ENCODE data around the gene GPR15LG. TPM values are rescaled to one million over a fixed set of nuclear protein-coding genes. Genes with fewer than 3 reads are reported as not detected.

The GPR15LG gene
- not detected in 2 replicates for total RNA-seq

DNA sequence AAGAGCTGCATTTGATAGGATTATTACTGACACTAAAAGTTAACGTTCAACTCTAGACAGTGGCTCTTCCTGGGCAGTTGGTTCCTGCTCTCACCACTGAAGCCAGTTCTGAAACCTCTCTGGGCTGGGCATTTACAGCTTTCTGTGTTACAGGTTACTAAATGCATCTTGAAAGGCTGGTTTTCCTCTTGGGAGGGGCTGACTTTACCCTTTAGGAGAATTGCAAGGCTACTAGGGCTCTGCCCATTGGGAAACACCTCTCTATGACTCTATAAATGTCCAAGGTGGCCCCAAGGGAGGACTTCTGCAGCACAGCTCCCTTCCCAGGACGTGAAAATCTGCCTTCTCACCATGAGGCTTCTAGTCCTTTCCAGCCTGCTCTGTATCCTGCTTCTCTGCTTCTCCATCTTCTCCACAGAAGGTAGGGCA, at the start of gene GPR15LG:
Gene GPR15LG (plus strand): TSS at position 301 of the 429 bp plus-strand sequence. CDS start 51 bp downstream, at position 352.

DNA sequence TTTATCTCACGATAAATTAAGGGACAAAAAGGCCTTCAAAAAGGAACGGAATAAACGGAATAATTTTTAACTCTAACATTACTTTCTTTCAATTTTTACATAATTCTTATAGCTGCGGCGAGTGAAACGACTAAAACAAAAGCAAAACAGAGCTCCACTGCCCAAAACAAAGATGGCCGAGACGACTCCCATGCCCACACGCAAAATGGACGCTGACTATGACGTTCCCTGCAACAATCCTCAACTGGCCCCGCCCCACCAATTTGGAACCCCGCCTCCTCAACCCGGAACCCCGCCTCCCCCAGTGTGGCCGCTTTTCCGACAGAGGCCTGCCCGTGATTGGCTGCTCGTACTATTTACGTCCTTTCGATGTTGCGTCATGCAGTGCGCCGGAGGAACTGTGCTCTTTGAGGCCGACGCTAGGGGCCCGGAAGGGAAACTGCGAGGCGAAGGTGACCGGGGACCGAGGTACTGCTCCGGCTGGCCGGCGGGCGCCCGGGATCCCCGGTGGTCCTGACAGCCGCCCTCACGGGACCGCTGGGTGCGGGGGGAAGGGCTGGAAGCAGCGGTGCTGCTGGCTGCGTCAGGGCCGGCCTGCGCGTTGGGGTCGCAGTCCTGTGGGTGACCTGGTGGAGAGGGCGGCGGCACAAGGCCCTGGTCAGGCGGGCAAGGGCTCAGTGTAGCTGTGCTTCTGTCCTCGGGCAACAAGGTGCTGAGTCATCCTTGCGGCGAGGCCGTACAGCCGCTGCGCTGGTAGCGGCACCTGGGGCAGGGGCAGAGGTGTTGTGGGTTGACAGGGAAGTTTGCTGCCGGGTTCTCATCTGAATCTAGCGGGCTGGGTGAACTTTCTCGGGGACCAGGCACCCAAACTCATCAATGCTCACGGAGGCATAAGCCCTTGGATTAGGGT, 34.2 kb upstream of the GPR15LG start, which contains the start of gene GHITM:
Gene GHITM (plus strand): TSS at position 384 of the 910 bp plus-strand sequence. CDS start 1,992 bp downstream, outside the sequence.

DNA sequence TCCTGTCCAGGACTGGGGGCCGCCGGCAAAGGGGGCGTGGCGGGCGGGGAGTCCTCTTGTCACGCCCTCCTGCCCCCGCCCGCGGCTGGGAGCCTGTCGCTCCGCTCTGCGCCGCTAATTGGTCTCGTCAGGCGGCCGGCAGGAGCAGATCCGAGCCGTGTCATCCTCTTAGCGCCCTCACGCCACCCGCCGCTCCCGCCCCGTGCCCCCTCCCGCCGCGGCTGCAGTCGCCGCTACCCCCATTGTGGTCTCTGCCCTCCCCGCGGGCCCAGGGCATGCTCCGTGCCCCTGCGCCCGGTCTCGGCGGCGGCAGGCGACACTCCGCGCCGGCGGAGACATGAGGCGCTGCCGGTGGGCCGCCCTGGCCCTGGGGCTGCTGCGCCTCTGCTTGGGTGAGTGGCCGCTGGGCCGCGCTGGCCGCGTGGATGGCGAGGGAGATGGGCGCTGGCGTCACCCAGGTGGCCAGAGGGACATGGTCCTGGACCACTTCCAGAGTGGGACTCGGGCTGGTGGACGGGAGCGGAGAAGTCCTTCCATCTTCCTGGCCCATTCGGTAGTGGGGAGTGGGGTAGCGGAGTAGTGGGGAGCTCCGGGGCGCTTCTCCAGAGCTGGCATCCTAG, 20.9 kb downstream of the GPR15LG start, which contains the start of gene CDHR1:
Gene CDHR1 (plus strand): TSS at position 114 of the 620 bp plus-strand sequence. CDS start 224 bp downstream, at position 338.

DNA sequence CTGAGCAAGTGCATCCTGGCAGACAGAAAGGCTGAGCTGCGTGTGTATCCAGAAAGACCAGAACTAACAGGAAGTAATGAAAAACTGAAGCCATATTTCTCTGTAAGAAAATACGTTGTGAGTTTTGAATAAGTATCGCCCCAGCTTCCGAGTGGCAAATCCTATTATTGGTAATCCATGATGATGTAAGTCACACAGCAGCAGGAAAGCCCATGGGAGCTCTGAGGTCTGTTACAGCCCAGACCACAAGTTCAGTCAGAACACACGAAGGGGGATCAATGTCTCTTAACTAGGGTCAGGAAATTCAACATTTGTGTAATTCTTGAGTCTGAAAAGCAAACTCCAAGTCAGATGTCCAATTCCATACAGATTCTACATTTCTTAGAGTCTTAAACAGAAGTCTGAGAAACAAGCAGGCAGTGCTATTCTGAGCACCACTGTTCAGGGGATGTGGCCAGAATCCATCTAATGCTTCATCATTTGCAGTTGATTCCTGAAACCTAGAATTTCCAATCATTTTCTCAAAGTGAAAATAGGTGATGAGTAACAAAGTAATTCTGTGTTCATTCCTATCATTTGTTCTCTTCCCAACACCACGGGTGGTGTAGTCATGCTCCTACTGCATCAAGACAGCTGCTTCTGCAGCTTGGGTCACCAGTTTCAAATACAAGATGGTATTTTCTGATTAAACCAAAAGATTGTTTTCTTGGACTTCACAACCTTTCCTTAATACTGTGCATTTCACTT, 52.0 kb downstream of the GPR15LG start, which contains the start of gene LRIT2:
Gene LRIT2 (minus strand): TSS at position 118 of the 747 bp plus-strand sequence. CDS start 24 bp downstream, at position 94.

Other genes starting within 250 kb of the GPR15LG start
- gene GHITM, start 34.3 kb upstream of the GPR15LG start, total RNA-seq, result 230 and 234 TPM in 2 replicates
- gene CDHR1, start 20.7 kb downstream of the GPR15LG start, total RNA-seq, result 0.12 TPM in 1 of 2 replicates, not detected in the other
- not detected in 2 replicates for gene LRIT2, start 51.7 kb downstream of the GPR15LG start, total RNA-seq
- gene LRIT1, start 67.7 kb downstream of the GPR15LG start, total RNA-seq, result not detected in 2 replicates
- gene RGR, start 71.3 kb downstream of the GPR15LG start, total RNA-seq, result not detected in 2 replicates
- gene CCSER2, start 154.8 kb downstream of the GPR15LG start, total RNA-seq, result 36.0 and 36.9 TPM in 2 replicates